D341Med (cell line): ENCODE data around the gene PRSS33.

Source experiments
- DNase-seq: peaks from one replicate; pipeline ENCODE4 v3.0.0; 2012; ENCODE audit warnings: low spot score

The PRSS33 gene

DNA sequence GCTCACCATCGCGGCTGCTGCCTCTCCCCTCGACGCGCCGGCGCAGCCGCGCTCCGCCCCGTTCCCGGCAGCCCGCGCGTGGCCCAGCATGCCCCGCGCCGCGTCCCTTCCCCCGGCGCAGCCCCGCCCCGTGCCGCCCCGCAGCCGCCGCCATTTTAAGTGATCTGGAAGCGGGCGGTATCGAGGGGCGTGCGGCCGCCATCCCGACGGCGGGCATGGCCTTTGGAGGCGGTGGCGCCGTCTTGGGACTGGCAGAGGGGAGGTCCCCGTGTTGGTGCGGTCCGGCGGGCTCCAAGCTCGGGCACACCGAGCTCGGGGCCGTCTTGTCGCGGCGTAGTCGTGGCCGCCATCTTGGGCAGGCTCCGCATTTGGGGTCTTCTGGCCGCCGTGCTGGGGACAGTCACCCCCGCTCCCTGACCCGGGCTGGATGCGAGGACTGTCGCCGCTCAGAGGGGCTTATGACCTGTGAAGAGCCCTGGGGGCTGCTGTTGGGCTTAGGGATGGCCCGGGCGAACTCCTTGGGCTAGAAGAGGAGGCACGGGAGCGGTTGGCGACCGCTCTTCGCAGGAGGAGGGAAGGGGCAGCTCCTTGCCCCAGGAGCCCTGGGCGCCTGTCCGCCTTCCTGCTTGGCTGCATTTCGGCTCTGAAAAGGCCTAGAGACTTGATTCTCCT is 10.0 kb downstream of the PRSS33 start, which contains the start of gene ELOB:
Gene ELOB, minus strand, starts transcription at position 50 of the 672 bp plus-strand sequence. Its CDS starts 41 bp downstream, at position 9.
- peak; percentile 98 for DNase-seq

DNA sequence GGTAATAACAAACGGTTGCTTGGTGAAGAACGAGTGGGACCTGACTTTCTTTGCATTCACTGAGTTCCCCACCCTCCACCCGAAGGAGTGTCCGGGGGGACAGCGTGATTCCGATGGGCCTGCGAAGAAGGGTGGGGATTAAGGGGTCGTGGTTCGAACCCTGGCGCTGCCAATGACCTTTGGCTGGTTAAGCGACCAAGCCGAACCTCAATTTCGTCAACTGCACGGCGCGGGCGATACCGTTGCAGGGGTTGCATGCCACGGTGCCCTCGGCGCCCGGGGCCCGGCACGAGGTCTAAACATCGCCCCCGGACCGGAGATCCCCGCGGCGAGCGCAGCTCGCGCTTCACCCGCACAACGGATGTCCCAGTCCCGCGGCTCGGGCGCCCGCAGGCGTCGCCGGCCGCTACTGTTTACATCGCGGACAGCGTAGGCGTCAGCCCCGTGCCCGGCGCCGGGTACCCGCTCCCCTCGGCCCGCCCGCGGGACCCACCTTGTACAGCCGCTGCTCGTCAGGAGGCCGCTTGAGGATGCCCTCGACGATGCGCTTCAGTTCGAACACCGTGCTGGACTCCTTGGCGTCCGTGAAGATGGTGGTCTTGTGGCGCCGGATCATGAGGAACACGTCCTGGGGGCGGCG is 10.7 kb downstream of the PRSS33 start:
- DNase-seq = peak; percentile 55

DNA sequence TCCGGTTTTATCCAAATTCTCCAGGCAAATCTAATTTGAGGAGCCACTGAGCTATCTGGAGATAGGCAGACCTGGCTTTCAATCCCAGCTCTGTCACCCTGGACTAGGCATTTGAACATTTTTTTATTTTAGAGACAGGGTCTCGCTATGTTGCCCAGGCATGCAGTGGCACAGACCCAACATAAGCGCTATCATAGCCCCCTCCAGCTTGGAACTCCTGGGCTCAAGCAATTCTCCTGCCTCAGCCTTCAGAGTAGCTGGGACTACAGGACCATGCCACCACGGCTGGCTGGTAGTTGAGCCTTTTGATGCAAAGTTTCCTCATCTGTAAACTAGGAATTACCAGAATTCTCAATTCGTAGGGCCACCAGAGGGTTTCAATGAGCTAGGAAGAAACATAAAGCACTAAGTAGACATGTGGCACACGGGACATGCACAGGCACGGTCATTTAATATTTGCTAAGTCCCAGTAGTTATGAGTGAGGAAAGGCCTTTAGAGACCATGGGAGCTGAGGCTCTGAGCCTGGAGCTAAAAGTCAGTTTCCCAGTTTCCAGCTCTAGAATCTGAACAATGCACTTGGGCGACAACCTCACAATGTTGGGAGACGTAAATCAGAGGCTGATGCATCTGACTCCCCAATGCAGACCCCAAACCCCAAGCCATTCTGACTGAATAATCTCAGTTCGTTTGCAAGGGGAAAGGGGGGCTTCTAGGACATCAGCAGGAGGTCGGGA is 11.4 kb downstream of the PRSS33 start:
- no peak for DNase-seq

DNA sequence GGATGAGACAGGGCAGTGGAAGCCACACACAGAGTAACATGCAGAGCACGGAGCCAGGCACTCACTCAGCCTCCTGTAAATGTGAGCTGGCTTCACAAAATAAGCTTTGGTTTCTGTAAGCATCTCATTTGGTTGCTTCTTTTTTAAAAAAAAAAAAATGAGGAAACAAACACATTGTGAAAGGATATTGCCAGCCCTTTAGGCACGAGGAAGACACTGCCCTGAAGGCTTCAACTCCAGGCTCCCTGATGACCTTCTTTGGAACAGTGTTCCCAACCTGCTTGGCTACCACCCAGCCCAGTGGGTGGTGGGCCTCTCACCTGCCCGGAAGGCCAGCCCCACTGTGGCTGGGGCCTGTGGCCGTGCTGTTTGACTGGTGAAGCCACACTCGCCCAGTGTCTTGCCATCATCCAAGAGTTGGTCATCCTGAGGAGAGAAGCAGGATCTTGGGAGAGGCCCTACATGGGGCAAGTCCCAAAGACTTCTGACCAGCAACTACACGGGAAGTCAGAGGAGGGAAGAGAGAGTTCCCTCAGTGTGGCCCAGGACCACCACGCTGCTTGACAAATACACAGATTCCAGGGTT is 12.1 kb downstream of the PRSS33 start:
- DNase-seq = no peak

DNA sequence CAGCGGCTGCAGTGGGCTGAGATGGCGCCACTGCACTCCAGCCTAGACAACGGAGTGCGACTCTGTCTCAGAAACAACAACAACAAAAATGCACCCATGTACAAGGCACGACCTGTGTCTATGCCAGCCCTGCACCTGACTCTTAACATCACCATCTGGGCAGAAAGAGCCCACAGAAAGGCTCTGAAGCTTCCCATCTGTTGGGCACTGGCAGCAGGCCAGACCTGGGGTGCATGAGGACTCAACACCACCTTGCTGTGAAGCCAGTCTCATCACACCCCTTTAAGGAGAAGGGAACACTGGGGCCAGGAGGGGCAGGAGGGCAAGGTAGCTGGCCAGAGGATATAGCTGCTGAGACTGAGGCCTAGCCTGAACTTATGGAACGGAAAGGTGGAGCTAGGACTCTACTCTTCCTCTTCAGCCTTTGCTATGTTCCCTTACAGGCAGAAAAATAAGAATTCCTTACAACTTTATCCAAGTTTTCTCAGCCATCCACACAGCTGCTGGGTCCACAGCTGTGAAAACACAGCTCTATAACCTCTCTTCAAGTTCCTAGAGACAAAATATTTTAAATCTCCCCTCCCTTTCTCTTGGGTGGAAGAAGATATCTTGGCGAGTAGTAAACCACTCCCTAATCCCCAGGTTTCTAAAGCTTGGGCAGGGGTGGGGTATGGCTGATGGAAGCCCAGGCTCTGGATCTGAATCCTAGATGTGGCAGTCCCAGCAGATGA is 13.0 kb downstream of the PRSS33 start:
- DNase-seq = no peak

DNA sequence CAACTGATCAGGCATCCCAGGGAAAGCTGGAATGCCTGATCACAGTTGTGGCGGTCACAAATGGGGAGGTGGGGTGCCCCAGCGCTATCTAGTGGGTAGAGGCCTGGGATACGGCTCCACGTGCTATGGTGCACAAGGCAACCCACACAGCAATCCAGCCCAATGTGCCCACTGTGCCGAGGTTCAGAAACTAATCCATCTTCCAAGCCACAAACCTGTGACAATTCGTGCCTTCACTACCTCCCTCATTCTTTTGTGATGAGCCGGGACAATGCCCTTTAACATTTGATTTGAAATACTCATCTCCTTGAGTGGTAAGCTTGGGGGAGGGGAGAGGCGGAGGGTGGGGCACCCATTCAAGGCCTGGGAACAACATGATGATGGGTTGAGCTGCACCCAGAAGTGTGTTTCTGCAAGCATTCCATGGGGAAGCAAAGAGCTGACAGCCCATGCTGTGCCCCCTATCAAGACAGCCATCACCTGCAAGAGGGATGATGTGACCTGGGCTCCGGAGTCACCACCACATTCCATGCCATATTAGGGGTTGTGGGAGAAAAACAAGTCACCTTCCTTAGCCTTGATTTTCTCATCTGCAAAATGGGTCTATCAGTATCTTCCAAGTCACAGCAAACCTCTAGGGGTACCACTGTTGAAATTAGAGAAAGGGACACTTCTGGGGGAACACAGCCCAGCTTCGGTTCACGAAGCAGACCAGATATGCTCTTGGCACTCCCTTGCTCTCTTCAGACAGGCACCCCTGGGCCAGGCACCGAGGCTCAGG is 14.0 kb downstream of the PRSS33 start:
- DNase-seq = no peak

DNA sequence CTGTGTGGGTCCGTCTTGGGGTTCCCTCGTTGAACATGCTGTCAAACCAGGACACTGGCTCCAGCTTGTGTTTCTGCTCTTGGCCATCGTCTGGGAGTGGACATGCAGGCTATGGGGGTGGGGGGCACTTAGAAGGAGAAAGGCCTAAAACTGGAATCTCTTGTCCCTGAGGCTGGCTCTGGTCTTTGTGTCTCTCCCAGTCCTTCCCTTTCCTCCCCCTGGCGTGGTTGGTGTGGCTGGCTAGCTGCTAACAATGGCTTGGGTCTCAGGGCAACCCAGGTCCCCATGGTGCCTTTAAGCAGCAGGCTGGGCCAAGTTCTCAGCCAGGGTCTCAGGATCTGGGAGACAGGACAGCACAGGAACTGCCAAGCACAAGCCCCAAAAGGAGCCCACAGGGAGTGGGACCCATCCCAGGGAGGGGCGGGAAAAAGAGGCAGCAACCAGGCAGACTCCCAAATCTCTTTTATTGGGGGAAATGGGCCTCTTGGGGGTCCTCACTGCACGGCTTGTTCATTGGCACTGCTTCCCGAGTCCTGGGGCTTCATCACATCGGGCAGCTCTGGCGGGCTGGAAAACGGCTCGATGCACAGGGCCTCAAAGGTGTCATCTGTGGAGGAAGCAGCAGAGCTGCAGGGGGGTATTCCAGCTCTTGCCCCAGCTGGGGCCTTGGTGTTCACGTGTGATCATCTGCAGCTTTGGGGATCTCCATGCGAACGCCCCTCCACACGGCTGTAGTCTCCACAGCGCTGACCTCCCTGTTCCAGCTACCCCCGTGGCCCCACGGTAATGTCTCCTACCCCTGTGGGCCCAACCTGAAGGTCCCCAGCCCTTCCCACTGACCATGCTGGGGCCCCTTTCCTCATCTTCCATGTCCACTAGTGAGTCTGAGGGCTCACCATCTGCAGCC is 15.6 kb downstream of the PRSS33 start:
- DNase-seq = no peak

DNA sequence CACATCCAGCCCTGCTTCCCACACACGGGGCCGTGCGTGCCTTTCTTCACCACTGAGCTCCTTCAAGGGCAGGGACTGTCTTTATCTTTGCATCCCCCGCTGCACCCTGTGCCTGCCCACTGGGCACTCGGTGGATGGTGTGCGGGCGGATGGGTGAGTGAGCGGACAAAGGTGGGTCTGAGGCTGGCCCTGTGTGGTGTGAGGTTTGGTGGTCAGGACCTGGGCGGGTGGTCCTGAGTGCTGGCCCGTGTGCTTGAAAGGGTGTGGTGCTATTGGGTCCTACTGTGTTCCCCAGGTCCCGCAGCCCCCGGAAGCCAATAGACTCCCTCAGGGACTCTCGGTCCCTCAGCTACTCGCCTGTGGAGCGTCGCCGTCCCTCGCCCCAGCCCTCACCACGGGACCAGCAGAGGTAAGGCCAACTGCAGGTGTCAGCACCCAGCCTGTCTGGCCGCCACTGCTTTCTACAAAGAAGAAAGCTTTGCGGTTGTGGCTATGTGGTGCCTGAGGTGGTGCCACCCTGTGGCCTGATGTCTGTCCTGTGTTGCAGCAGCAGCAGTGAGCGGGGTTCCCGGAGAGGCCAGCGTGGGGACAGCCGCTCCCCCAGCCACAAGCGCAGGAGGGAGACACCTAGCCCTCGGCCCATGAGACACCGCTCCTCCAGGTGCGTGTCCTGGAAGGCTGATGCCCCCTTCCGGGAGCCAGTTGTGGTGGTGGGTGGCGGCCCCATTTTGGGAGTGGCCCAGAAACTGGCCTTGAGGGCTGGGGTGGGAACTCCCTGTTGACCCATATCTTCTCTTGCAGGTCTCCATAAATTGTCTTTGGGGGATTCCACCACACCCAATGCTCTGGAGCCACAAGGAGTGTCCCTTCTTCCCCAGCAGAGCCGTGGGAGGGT is 17.1 kb downstream of the PRSS33 start:
- DNase-seq = no peak

DNA sequence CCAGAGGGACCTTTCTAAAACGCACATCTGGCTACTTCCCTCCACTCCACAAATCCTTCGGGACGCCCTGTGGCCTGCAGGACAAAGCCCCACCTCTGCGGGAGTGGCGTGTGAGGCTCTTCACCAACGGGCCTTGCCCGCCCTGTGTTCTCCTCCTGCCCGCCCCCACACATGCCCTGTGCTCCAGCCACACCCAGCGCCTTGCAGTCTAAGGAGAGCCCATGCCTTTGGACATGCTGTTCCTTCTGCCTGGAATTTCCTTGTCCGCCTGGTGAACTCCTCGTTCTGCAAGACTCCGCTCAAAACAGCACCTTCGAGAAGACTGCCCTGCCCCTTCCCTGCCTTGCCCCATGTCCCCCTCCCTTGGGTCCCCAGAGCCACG is 17.7 kb downstream of the PRSS33 start:
- no peak for DNase-seq

DNA sequence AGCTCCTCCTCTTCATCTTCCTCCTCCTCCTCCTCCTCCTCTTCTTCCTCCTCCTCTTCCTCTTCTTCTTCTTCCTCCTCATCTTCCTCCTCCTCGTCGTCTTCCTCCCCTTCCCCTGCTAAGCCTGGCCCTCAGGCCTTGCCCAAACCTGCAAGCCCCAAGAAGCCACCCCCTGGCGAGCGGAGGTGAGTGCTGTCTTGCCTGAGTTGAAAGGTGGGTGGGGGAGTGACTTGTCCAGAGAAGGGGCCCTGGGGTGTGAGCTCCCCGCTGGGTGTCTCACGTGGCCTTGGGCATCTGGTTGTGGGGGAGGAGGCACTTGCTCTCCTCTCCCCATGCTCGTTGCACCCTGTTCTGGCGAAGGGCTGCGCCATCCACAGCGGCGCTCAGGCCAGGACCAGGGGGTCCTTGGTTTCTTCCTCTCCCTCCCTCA is 18.2 kb downstream of the PRSS33 start:
- no peak for DNase-seq

DNA sequence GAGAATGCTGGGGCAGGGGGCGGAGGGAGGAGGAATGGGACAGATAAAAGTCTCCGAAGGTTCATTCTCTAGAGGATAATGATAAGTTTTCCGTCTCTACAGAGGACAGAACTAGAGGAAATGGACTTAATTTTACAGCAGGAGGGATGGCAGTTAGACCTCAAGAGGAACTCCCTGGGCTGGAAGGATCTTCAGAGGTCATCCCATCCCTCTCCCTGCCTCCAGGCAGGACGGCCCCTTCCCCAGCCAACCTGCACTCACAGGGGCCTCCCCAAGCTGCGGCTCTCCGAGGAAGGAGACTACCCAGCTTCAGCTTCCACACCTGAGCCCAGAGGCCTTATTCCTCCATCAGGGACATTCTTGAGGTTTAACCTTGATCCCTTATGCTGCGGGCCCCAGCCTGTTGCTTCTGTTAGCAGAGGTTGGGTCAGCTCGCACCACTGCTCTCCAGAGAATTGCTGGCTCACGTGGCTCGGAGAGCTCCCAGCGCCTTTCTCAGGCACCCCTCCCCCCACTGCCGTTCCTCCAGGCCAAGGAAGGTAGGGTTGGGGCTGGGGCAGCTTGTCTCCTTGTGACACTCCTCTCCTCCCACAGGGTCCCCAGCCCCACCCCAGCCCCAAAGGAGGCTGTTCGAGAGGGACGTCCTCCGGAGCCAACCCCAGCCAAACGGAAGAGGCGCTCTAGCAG is 18.8 kb downstream of the PRSS33 start:
- DNase-seq = no peak

DNA sequence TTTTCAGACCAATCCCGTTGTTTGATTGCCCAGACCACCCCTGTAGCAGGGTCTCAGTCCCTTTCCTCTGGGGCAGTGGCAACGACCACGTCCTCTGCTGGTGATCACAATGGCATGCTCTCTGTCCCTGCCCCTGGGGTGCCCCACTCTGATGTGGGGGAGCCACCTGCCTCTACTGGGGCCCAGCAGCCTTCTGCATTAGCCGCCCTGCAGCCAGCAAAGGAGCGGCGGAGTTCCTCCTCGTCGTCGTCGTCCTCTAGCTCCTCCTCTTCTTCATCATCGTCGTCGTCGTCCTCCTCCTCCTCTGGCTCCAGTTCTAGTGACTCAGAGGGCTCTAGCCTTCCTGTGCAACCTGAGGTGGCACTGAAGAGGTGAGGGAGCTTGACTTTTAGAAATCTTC is 19.5 kb downstream of the PRSS33 start:
- no peak for DNase-seq

DNA sequence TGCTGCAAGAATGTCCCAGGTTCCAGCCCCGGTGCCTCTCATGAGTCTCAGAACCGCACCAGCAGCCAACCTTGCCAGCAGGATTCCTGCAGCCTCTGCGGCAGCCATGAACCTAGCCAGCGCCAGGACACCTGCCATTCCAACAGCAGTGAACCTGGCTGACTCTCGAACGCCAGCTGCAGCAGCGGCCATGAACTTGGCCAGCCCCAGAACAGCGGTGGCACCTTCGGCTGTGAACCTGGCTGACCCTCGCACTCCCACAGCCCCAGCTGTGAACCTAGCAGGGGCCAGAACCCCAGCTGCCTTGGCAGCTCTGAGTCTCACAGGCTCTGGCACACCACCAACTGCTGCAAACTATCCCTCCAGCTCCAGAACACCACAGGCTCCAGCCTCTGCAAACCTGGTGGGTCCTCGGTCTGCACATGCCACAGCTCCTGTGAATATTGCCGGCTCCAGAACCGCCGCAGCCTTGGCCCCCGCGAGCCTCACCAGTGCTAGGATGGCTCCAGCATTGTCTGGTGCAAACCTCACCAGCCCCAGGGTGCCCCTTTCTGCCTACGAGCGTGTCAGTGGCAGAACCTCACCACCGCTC is 20.1 kb downstream of the PRSS33 start:
- no peak for DNase-seq

DNA sequence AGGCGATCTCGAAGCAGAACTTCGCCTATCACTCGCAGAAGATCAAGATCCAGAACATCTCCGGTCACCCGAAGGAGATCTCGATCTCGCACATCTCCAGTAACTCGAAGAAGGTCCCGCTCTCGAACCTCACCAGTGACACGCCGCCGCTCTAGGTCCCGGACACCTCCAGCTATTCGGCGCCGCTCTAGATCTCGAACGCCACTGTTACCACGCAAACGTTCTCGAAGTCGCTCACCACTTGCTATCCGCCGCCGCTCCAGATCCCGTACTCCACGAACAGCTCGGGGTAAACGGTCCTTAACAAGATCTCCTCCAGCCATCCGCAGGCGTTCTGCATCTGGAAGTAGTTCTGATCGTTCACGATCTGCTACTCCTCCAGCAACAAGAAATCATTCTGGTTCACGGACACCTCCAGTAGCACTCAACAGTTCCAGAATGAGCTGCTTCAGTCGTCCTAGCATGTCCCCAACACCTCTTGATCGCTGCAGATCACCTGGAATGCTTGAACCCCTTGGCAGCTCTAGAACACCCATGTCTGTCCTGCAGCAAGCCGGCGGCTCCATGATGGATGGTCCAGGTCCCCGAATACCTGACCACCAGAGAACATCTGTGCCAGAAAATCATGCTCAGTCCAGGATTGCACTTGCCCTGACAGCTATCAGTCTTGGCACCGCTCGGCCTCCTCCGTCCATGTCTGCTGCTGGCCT is 20.8 kb downstream of the PRSS33 start:
- DNase-seq = no peak

DNA sequence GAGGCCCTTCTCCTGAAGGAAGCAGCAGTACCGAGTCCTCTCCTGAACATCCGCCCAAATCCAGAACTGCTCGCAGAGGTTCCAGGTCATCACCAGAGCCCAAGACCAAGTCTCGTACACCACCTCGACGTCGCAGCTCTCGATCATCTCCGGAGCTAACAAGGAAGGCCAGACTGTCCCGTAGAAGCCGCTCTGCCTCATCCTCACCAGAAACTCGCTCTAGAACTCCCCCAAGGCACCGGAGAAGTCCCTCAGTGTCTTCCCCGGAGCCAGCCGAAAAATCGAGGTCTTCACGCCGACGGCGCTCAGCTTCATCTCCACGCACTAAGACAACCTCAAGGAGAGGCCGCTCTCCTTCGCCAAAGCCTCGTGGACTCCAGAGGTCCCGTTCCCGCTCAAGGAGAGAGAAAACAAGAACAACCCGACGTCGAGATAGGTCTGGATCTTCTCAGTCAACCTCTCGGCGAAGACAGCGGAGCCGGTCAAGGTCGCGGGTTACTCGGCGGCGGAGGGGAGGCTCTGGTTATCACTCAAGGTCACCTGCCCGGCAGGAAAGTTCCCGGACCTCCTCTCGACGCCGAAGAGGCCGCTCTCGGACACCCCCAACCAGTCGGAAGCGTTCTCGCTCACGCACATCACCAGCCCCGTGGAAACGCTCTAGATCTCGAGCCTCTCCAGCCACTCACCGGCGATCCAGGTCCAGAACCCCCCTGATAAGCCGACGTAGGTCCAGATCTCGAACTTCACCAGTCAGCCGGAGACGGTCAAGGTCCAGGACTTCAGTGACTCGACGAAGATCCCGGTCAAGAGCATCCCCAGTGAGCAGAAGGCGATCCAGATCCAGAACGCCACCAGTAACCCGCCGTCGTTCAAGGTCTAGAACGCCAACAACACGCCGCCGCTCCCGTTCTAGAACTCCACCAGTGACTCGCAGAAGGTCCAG is 21.6 kb downstream of the PRSS33 start:
- DNase-seq = no peak

DNA sequence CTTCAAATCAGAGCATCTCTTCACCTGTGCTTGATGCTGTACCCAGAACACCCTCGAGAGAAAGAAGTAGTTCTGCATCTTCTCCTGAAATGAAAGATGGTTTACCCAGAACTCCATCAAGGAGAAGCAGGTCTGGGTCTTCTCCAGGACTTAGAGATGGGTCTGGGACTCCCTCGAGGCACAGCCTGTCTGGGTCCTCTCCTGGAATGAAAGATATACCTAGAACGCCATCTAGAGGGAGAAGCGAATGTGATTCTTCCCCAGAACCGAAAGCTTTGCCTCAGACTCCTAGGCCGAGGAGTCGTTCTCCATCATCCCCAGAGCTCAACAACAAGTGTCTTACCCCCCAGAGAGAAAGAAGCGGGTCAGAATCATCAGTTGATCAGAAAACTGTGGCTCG is 22.6 kb downstream of the PRSS33 start:
- DNase-seq = no peak
